Psoas muscle (tissue), 8 donors: Measurements from ENCODE around the gene LAMB3. TPM values are rescaled to one million over a fixed set of nuclear protein-coding genes. Genes with fewer than 3 reads are reported as not detected.

Experiments
- ATAC-seq, 4 donors: fragments of 200-7000 bp; cut with Tn5 transposase; one replicate each; pipeline ENCODE4 v1.9.1; 2020; ENCODE audit warnings: moderate library complexity in 3 of 4, mild to moderate bottlenecking in 2 of 4
- DNase-seq, 2 donors: peaks; one replicate each; pipeline ENCODE4 v3.0.0-alpha.2; 2020
- H3K27ac ChIP-seq: fragments of 200-600 bp; one replicate; pipeline ENCODE4 v1.8.0; 2022
- H3K27me3 ChIP-seq, 3 donors: fragments of 200-600 bp in 1 of 3; one replicate each; pipeline versions ENCODE4 v1.6.1 to v1.8.0; 2013 to 2022; ENCODE audit warnings: low read length in 2 of 3, mild to moderate bottlenecking in 2 of 3, moderate library complexity in 1 of 3; ENCODE audit not compliant: insufficient read depth in 3 of 3
- H3K36me3 ChIP-seq, 2 donors: fragments of 200-600 bp in 1 of 2; one replicate each; pipeline versions ENCODE4 v1.6.1 to v1.8.0; 2013 to 2022; ENCODE audit warnings: low read depth in 1 of 2, mild to moderate bottlenecking in 1 of 2, moderate library complexity in 1 of 2; ENCODE audit not compliant: insufficient read depth in 1 of 2
- H3K4me1 ChIP-seq: fragments of 200-600 bp; one replicate; pipeline ENCODE4 v1.8.0; 2022
- H3K4me3 ChIP-seq: fragments of 200-600 bp; one replicate; pipeline ENCODE4 v1.8.0; 2022; ENCODE audit warnings: mild to moderate bottlenecking
- H3K9me3 ChIP-seq: fragments of 200-600 bp; one replicate; pipeline ENCODE4 v1.8.0; 2022
- CTCF ChIP-seq: fragments of 200-600 bp; IDR thresholded peaks from one replicate; pipeline ENCODE4 v1.8.0; 2022; ENCODE audit warnings: antibody characterized with exemption
- WGBS, 3 donors: extraction: QIAGEN DNeasy Blood & Tissue Kit; methylation state at CpG; one replicate each; pipeline versions ENCODE4 v1.1.6 to v1.1.7; 2013; 5-methylcytosine and 5-hydroxymethylcytosine counted together
- intact Hi-C, 2 donors: fragments of 100-400 bp; cut with DNase I; formaldehyde crosslinking; loops; one replicate each; pipeline versions ENCODE4 v1.11.0 to v1.14.2; 2022
- polyA plus RNA-seq, 3 donors: library from polyadenylated mRNA; stranded (reverse); fragments of 200-250 nt; gene quantifications; one replicate each; pipeline ENCODE4 v1.2.3, GENCODE V29; 2013
- total RNA-seq, 4 donors: library from RNA; stranded (reverse); fragmentation: NEBNext Ultra II Directional in 2 of 4; extraction: Animal tissue kit (Norgen Biotek cat#: 25700) in 2 of 4; gene quantifications; one replicate each; pipeline versions ENCODE4 v1.2.1 to v1.2.4, GENCODE V29; 2021 to 2023
- donor health status: healthy with polysubstance abuse.
- donor health status: DM: no; HTN: no; CAD: no; lungs with moderate emphysema.
- donor health status: Bipolar disorder and iron deficiency.
- donor health status: healthy.
- donor health status: DM: yes; HTN: yes; CAD: no.
- donor health status: DM: no; HTN: no; CAD: no.
- donor health status: DM: no; HTN: no; CAD: no.
- donor health status: DM: yes; HTN: yes; CAD: no.

LAMB3 gene
- total and polyA plus RNA-seq, 7 donors: 0.88 to 2.7 (median 2.0) TPM

- intact Hi-C loops: loop anchor here in 1 of 2 donors (5.0 kb wide), 1 partner anchor 54 kb away; no protein-coding TSS in a partner anchor
- DNase-seq: no peak
- H3K36me3 ChIP-seq: no peaks in the 10 kb centered on the region
- TF ChIP-seq CTCF: no peak
- H3K27me3 ChIP-seq: no peaks in the 10 kb centered on the region
- peaks cover 19% of the 10 kb centered on the region for H3K4me1 ChIP-seq
- WGBS, 3 donors: 81 to 90% (median 87%) methylated on average over 6 of the region's 6 CpGs
- H3K9me3 ChIP-seq: no peaks in the 10 kb centered on the region
- H3K27ac ChIP-seq: no peak overlapping the region
- ATAC-seq: no peak
- H3K4me3 ChIP-seq: no peak overlapping the region
Measured at GRCh38 chr1:209633335-209633997, 18.8 kb downstream of the LAMB3 start.

GRCh38 chr1:209630383-209631225 lies 21.6 kb downstream of the LAMB3 start:
- WGBS, 3 donors: 45 to 62% (median 52%) methylated on average over 17 of the region's 17 CpGs
- Histone ChIP-seq H3K36me3 (no peaks in the 10 kb centered on the region), H3K4me1 (peaks cover 33% of the 10 kb centered on the region), H3K4me3 (no peak overlapping the region), H3K27ac (no peak overlapping the region), H3K27me3 (no peaks in the 10 kb centered on the region), H3K9me3 (no peaks in the 10 kb centered on the region)
- TF ChIP-seq CTCF: no peak
- intact Hi-C loops: loop anchor here in 1 of 2 donors (5.0 kb wide), 1 partner anchor 57 kb away; no protein-coding TSS in a partner anchor
- DNase-seq (no peak), ATAC-seq (no peak)

GRCh38 chr1:209629621-209630382 lies 22.4 kb downstream of the LAMB3 start:
- DNase-seq (no peak), ATAC-seq (no peak)
- no peaks in the 10 kb centered on the region for H3K36me3 ChIP-seq
- TF ChIP-seq CTCF: no peak
- no peak overlapping the region for H3K27ac ChIP-seq
- intact Hi-C loops: loop anchor here (5.0 kb wide), 3 partner anchors 57 to 117 kb away; no protein-coding TSS in a partner anchor
- H3K9me3 ChIP-seq: no peaks in the 10 kb centered on the region
- 90 to 95% (median 93%) methylated on average over 11 of the region's 11 CpGs for WGBS, 3 donors
- no peak overlapping the region for H3K4me3 ChIP-seq
- no peaks in the 10 kb centered on the region for H3K27me3 ChIP-seq
- H3K4me1 ChIP-seq: peaks cover 37% of the 10 kb centered on the region

- TF ChIP-seq CTCF: no peak
- no peak overlapping the region for H3K27ac ChIP-seq
- no peak for DNase-seq
- ATAC-seq: no peak
- no peaks in the 10 kb centered on the region for H3K36me3 ChIP-seq
- H3K27me3 ChIP-seq: no peaks in the 10 kb centered on the region
- no peaks in the 10 kb centered on the region for H3K9me3 ChIP-seq
- no peak overlapping the region for H3K4me3 ChIP-seq
- H3K4me1 ChIP-seq: peaks cover 43% of the 10 kb centered on the region
- intact Hi-C loops: loop anchor here in 1 of 2 donors (5.0 kb wide), 2 partner anchors 64 to 119 kb away; no protein-coding TSS in a partner anchor
- WGBS, 3 donors: 92 to 95% (median 94%) methylated on average over 7 of the region's 7 CpGs
Measured at GRCh38 chr1:209628618-209629299, 23.5 kb downstream of the LAMB3 start.
